GM12891 (cell line): ENCODE data around the gene EHBP1.

Experiments
- DNase-seq: peaks from one replicate; pipeline ENCODE4 v3.0.0; 2011; ENCODE audit warnings: low spot score; ENCODE audit not compliant: insufficient read length
- FAIRE-seq: peaks from 2 replicates; lab custom pipeline; 2011; peaks lifted over from hg19 to GRCh38; lab: Jason Lieb, UNC
- PAX5 ChIP-seq: IDR thresholded peaks from 2 replicates; pipeline ENCODE4 v1.6.1; 2011; ENCODE audit warnings: low read length, moderate library complexity, mild to moderate bottlenecking; ENCODE audit not compliant: insufficient read depth, severe bottlenecking
- POLR2A ChIP-seq: IDR thresholded peaks from 2 replicates; pipeline ENCODE4 v1.6.1; 2011; ENCODE audit warnings: low read depth, low read length, control low read depth
- POLR2AphosphoS5 ChIP-seq: IDR thresholded peaks from 2 replicates; pipeline ENCODE4 v1.6.1; 2011; ENCODE audit warnings: low read depth, low read length, control low read depth
- POU2F2 ChIP-seq: IDR thresholded peaks from 2 replicates; pipeline ENCODE4 v1.6.1; 2011; ENCODE audit warnings: low read depth, mild to moderate bottlenecking, control low read depth, low read length, moderate library complexity
- SPI1 ChIP-seq: IDR thresholded peaks from 2 replicates; pipeline ENCODE4 v1.6.1; 2011; ENCODE audit warnings: low read depth, low read length, control low read depth
- TAF1 ChIP-seq: IDR thresholded peaks from 2 replicates; pipeline ENCODE4 v1.6.1; 2011; ENCODE audit warnings: low read depth, low read length, control low read depth

Gene EHBP1

GRCh38 chr2:63050334-63051041 is 345.0 kb downstream of the EHBP1 start, which contains the start of gene OTX1:
Gene OTX1, plus strand, starts transcription at chr2:63050830. Its CDS starts 2,161 bp downstream, at chr2:63052991.
- FAIRE-seq = peak; percentile 92
- TF ChIP-seq POU2F2 (no peak), POLR2AphosphoS5 (no peak), POLR2A (no peak), PAX5 (no peak), TAF1 (no peak), SPI1 (no peak)

GRCh38 chr2:63051042-63051794 is 345.7 kb downstream of the EHBP1 start:
- no peak for DNase-seq

More at GRCh38 chr2:63050334-63051041, 345.0 kb downstream of the EHBP1 start, which contains the start of gene OTX1:
- DNase-seq = peak; percentile 85

GRCh38 chr2:63051795-63052333 is 346.4 kb downstream of the EHBP1 start:
- DNase-seq (no peak), FAIRE-seq (no peak)
- no peak for TF ChIP-seq POLR2AphosphoS5
- TF ChIP-seq PAX5 = no peak
- TF ChIP-seq POU2F2 = no peak
- no peak for TF ChIP-seq POLR2A
- TF ChIP-seq TAF1 = no peak
- no peak for TF ChIP-seq SPI1

More at GRCh38 chr2:63051042-63051794, 345.7 kb downstream of the EHBP1 start:
- TF ChIP-seq SPI1 = no peak
- TF ChIP-seq PAX5 = no peak
- no peak for TF ChIP-seq POU2F2
- TF ChIP-seq TAF1 = no peak
- TF ChIP-seq POLR2AphosphoS5 = no peak
- no peak for TF ChIP-seq POLR2A
- no peak for FAIRE-seq

- TF ChIP-seq POU2F2 (no peak), TAF1 (no peak), SPI1 (no peak), POLR2AphosphoS5 (no peak), PAX5 (no peak), POLR2A (no peak)
- no peak for DNase-seq
- FAIRE-seq = no peak
Measured at GRCh38 chr2:63052411-63053080, 347.0 kb downstream of the EHBP1 start.

GRCh38 chr2:63053081-63053888 is 347.8 kb downstream of the EHBP1 start:
- DNase-seq = no peak
- TF ChIP-seq POLR2AphosphoS5 (no peak), POLR2A (no peak), SPI1 (no peak), POU2F2 (no peak), PAX5 (no peak), TAF1 (no peak)
- no peak for FAIRE-seq

GRCh38 chr2:63053889-63054602 is 348.5 kb downstream of the EHBP1 start:
- DNase-seq = no peak
- TF ChIP-seq SPI1 (no peak), PAX5 (no peak), POLR2A (no peak), POLR2AphosphoS5 (no peak), POU2F2 (no peak), TAF1 (no peak)
- FAIRE-seq = no peak

GRCh38 chr2:63054841-63055225 is 349.3 kb downstream of the EHBP1 start:
- FAIRE-seq = no peak
- TF ChIP-seq POU2F2 (no peak), PAX5 (no peak), POLR2AphosphoS5 (no peak), SPI1 (no peak), POLR2A (no peak), TAF1 (no peak)
- DNase-seq = no peak
